Stimulated activated CD8-positive, alpha-beta memory T cell treated with anti-CD3 and anti-CD28 coated beads, Interleukin-2, amount 100 ng/mL, for 48 hours (primary cell): ENCODE data around the gene XRCC1.
"Not testable (repeated sequence)": the region's sequence is repeated elsewhere in the genome, so short reads cannot be mapped to it uniquely, and the experiment has no call there.

Experiments
- DNase-seq, 2 donors: peaks; one replicate each; pipeline ENCODE4 v3.0.0-alpha.2; 2020; ENCODE audit warnings: low read depth in 2 of 2

XRCC1 gene

GRCh38 chr19:43545981-43546380 is 29.3 kb downstream of the XRCC1 start:
- DNase-seq = no peak

- no peak for DNase-seq
Observed at GRCh38 chr19:43545276-43545675, 30.1 kb downstream of the XRCC1 start.

DNA sequence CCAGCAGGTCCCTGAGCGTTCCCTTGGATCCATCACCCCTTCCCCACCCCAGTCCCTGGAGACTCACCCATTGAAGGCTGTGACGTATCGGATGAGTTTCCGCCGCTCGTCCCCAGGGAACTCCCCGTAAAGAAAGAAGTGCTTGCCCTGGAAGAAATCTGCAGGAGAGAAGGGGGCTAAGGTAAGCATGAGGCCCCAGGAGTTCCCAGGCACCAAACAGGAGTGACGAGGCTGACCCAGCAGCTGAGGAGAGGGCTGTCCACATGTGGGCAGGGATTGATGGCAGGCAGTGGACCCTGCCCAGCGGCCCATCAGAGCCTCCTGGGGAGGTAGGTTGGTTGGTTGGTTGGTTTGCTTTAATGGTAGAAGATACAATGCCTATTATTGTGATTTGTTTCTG is 31.2 kb downstream of the XRCC1 start:
- DNase-seq = no peak

DNA sequence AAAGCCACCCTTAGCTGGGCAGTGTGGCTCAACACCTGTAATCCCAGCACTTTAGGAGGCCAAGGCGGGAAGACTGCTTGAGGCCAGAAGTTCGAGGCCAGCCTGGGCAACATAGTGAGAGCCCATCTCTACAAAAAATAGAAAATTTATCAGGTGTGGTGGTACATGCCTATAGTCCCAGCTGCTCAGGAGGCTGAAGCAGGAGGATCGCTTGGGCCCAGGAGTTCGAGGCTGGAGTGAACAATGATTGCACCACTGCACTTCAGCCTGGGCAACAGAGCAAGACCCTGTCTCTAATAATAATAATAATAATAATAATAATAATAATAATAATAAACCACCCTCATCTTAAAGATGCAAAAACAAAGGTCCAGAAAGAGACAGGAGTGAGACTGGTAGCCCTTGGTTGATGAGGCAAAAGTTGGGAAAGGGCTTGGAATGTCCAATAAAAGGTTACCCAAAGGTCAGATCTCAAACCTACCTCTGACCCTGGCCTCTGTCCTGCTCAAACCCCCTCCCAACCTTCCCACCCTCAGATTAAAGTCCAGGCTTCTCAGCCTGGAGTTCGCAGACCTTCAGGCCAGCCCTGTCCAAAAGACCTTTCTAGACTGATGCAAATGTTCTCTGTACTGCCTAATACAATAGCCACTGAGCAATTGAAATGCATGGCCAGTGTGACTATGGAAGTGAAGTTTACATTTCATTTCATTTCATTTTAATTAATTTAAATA is 33.2 kb downstream of the XRCC1 start:
- DNase-seq = no peak

DNA sequence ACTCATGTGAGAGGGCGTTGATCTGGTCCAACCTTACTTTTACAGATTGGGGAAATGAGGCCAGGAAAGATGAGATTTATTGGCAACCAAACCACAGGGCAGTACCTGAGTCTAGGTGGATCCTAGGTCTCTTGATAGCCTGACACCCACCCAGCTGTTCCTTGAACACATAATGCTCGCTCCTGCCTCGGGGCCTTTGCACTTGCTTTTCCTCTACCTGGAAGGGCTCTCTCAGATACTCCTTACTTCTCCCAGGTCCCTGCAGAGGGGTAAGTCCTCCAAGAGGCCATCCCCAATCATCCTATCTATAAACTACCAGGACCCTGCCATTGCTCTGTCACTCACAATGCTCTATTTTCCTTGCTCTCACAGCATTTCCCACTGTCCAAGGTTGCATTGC is 34.9 kb downstream of the XRCC1 start:
- DNase-seq = no peak

DNA sequence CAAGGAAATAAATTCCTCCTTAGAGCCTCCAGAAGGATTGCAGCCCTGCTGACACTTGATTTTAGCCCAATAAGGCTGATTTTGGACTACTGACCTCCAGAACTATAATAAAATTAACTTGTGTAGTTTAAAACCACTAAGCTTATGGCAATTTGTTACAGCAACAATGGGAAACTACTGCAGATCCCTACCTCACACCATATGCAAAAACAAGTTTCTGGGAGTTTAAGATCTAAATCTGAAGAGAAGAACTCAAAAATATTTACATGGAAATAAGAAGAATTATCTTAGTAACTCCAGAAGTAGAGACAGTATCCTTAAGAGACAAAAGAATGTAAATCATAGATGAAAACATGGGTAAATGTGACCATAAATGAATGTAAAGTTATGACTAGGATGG is 36.4 kb downstream of the XRCC1 start:
- no peak for DNase-seq

DNA sequence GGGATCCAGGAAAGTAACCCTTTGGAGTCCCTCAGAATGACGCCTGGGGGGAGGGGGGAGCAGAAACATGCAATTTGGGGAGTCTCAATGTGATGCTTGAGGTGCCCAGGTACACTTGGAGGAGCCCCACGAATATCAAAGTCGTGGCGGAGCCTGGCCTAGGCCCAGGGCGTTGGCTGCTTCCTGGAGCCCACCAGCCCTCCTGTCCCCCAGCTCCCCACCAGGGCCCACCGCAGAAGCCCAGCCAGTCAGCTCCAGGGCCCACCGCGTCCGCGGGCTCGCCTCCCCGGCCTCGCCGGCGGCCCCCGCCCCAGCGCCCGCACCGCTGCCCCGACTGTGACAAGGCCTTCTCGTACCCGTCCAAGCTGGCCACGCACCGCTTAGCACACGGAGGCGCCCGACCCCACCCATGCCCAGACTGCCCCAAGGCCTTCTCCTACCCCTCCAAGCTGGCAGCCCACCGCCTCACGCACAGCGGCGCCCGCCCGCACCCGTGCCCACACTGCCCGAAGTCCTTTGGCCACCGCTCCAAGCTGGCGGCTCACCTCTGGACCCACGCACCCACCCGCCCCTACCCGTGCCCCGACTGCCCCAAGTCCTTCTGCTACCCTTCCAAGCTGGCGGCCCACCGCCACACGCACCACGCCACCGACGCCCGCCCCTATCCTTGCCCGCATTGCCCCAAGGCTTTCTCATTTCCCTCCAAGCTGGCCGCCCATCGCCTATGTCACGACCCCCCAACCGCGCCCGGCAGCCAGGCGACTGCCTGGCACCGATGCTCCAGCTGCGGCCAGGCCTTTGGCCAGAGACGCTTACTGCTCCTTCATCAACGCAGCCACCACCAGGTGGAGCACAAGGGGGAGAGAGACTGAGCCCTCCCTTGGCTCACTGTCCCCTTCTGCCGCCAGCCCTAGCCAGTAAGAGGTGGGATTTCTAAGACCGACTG is 40.2 kb downstream of the XRCC1 start:
- DNase-seq = peak in 1 of 2 donors; percentile 18

GRCh38 chr19:43534305-43534815 is 41.0 kb downstream of the XRCC1 start:
- DNase-seq = no peak

GRCh38 chr19:43533546-43534304 is 41.6 kb downstream of the XRCC1 start:
- DNase-seq = peak; percentile 90 to 97

DNA sequence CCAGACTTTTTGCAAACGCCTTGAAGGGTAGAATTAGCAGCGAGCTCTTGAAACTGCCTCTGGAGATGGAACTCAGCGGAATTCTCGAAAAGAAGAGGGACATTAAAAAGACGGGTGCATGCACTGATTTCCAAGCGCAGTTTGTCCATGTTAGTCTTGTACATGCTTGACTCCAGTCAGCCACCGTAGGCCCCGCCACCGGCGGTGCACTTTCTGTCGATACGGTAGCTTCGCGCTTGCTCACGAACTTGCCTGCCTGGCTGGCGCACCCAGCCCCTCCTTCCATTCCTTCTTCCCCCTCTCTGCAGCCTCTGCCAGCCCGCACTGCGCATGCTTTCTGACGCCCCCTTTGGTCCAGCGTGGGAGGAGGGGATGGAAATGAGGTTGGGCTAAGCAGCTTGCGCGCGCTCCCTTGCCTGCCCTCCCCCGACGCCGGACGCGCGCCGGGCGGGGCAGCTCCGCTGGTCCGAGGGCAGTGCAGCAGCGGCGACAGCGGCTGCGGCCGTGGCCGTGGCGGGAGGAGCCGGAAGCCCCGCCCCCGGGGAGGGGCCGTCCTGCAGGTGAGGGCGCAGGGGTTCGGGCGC is 42.3 kb downstream of the XRCC1 start, which contains the start of gene ZNF575:
TSS of gene ZNF575 (plus strand) at position 227 of the 584 bp plus-strand sequence. CDS start 1,235 bp downstream, outside the sequence.
- DNase-seq = peak; percentile 77 to 88

- peak; percentile 21 to 56 for DNase-seq
Observed at GRCh38 chr19:43532571-43532961, 42.8 kb downstream of the XRCC1 start.

- DNase-seq = no peak
Observed at GRCh38 chr19:43527860-43528622, 47.3 kb downstream of the XRCC1 start.

GRCh38 chr19:43526884-43527859 is 48.2 kb downstream of the XRCC1 start, which contains the start of gene ETHE1:
TSS of gene ETHE1 (minus strand) at chr19:43527201. CDS start at chr19:43527177, 24 bp downstream.
- DNase-seq = peak; percentile 76 to 78

DNA sequence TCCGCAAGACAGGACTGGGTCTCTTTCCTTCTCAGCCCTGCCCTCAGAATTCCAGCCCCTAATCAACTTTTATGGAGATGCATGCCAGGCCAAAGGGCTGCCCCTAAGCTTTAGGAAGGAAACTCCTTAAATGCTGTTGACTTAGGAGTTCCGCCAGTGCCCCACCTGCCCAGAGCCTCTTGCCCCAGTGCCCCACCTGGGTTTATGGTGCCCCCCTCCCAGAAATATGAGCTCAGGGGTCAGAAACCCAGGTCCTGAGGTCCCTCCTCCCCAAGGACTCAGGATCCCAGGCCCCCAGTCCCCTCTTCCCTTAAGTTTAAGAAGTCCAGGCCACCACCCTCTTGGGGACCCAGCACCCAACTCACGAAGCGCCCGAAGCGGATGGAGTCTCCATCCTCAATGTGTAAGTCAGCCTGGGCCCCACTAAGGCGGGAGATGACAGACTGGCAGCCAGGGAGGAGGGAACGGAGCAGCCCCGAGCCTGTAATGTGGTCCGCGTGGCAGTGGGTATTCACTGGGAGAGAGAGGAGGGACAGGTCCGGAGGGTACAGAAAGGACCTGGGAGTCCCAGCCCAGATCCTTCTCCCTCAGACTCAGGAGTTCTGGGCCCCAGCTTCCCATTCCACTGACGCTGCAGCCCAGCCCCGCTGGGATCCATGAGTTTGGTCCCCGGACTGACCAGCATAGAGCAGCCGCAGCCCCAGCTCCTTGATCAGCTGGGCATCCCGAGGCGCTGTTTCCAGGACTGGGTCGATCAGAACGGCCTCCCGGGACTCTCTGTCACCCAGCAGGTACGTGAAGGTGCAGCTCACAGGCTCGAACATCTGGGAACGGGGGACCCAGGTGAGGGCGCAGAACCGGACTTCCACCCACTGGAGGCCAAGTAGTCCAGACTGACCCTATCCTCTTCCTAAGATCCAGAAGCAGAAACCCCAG is 49.2 kb downstream of the XRCC1 start:
- no peak for DNase-seq

DNA sequence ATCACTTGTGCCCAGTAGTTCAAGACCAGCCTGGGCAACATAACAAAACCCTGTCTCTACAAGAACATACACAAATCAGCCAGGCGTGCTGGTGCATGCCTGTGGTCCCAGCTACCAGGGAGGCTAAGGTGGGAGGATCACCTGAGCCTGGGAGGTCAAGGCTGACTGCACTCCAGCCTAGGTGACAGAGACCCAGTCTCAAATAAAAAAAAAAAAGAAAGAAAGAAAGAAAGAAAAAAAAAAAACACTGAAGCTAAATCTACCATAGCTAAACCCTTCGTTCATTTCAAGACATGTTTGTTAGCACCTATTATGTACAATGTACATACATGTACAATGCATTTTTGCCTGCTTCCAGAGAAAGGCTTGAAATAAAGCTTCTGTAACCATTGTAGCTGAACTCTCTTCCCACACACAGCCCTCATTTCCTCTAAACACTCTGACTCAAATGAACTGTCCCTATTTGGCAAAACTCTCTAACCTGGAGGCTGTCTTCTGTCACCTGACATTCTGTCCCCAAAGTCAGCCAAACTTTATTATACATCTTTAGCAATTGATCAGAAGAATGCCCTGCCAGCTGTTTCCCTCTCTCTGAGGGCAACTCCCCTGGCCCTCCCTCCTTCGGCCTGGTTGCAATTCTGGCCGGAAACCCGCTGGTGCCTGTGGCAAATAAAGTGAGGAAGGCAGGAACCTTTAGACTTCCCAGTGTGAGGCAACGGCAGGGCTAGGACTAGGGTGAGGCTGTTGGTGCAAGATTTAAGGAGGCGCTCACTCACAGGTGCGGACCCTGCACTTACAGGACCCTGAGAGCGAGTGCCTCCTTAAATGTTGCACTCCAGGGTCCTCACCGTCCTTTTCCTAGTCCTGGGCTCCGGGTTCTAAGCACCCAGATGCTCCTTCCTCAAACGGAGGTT is 50.1 kb downstream of the XRCC1 start:
- no peak for DNase-seq

GRCh38 chr19:43523696-43524095 is 51.6 kb downstream of the XRCC1 start:
- DNase-seq = not testable (repeated sequence)

DNA sequence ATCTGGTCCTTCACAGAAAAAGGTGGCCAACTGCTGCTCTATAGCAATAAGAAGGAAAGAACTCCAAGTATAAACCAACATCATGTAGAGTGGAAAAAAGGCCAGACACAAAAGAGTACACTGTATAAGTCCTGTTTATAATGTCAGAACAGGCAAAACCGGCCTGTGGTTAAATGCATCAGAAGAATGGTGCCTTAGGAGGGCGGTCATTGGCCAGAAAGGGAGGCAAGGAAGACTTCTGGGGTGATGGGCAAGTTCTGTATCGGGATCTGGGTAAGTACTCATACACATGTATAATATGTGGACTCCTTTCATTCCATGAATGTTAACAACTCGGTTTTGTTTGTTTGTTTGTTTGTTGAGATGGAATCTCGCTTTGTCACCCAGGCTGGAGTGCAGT is 52.4 kb downstream of the XRCC1 start:
- no peak for DNase-seq
